ENCODE data around the gene FAM171A1. TPM values are rescaled to one million over a fixed set of nuclear protein-coding genes. Genes with fewer than 3 reads are reported as not detected.

Gene FAM171A1
- total RNA-seq, 1 donor from 2014 or later: 8.3 TPM

- no peak for DNase-seq (ENCODE audit: low spot score)
- intact Hi-C loops (cut with DNase I): no loop called here
These were observed 204.8 kb downstream of the FAM171A1 start for GRCh38 chr10:15166325-15166724.

GRCh38 chr10:15163253-15163828 is 207.7 kb downstream of the FAM171A1 start:
- DNase-seq (ENCODE audit: low spot score): no peak
- intact Hi-C loops (cut with DNase I): no loop called here

Other genes starting within 250 kb of the FAM171A1 start
- gene NMT2, start 202.6 kb downstream of the FAM171A1 start, total RNA-seq: 11.0 TPM